KOPT-K1 (cell line): ENCODE measurements around the gene XPR1.
"Not testable (repeated sequence)": the region's sequence is repeated elsewhere in the genome, so short reads cannot be mapped to it uniquely, and the experiment has no call there.

Source experiments
- H3K27ac ChIP-seq: fragments of 200-600 bp; sonication (generic); 2 replicates; pipeline ENCODE4 v1.5.1; 2016; ENCODE audit warnings: antibody characterized with exemption, mild to moderate bottlenecking, low read depth, low read length; ENCODE audit not compliant: poor library complexity, severe bottlenecking
- H3K36me3 ChIP-seq: fragments of 200-600 bp; sonication (generic); 2 replicates; pipeline ENCODE4 v1.5.1; 2017; ENCODE audit warnings: antibody characterized with exemption, mild to moderate bottlenecking, low read length, moderate library complexity; ENCODE audit not compliant: insufficient read depth
- H3K9me3 ChIP-seq: fragments of 200-600 bp; sonication (generic); 2 replicates; pipeline ENCODE4 v1.5.1; 2017; ENCODE audit warnings: antibody characterized with exemption, low read length, mild to moderate bottlenecking; ENCODE audit not compliant: insufficient read depth, poor library complexity, severe bottlenecking

Gene XPR1

GRCh38 chr1:180791152-180791551, 159.3 kb downstream of the XPR1 start:
- not testable (repeated sequence) for H3K27ac ChIP-seq, H3K36me3 ChIP-seq, H3K9me3 ChIP-seq

- Histone ChIP-seq H3K36me3 (no peaks in the 10 kb centered on the region), H3K9me3 (no peaks in the 10 kb centered on the region), H3K27ac (no peak overlapping the region)
Observed at GRCh38 chr1:180791806-180792205, 160.0 kb downstream of the XPR1 start.

GRCh38 chr1:180793451-180793850, 161.6 kb downstream of the XPR1 start:
- Histone ChIP-seq H3K27ac (no peak overlapping the region), H3K9me3 (no peaks in the 10 kb centered on the region), H3K36me3 (no peaks in the 10 kb centered on the region)

- Histone ChIP-seq H3K36me3 (no peaks in the 10 kb centered on the region), H3K9me3 (no peaks in the 10 kb centered on the region), H3K27ac (no peak overlapping the region)
Observed at GRCh38 chr1:180796897-180797640, 165.2 kb downstream of the XPR1 start.

- H3K36me3 ChIP-seq = no peaks in the 10 kb centered on the region
- H3K9me3 ChIP-seq = no peaks in the 10 kb centered on the region
- no peak overlapping the region for H3K27ac ChIP-seq
Observed at GRCh38 chr1:180800945-180801344, 169.1 kb downstream of the XPR1 start.

- H3K27ac ChIP-seq = no peak overlapping the region
- peaks cover 10% of the 10 kb centered on the region for H3K36me3 ChIP-seq
- H3K9me3 ChIP-seq = no peaks in the 10 kb centered on the region
Observed at GRCh38 chr1:180802813-180803212, 171.0 kb downstream of the XPR1 start.

- Histone ChIP-seq H3K9me3 (no peaks in the 10 kb centered on the region), H3K36me3 (peaks cover 16% of the 10 kb centered on the region)
Observed at GRCh38 chr1:180805316-180805715, 173.5 kb downstream of the XPR1 start.

GRCh38 chr1:180811298-180811697, 179.5 kb downstream of the XPR1 start:
- Histone ChIP-seq H3K27ac (no peak overlapping the region), H3K9me3 (no peaks in the 10 kb centered on the region), H3K36me3 (peaks cover 20% of the 10 kb centered on the region)

More at GRCh38 chr1:180805316-180805715, 173.5 kb downstream of the XPR1 start:
- no peak overlapping the region for H3K27ac ChIP-seq

- Histone ChIP-seq H3K36me3 (peaks cover 19% of the 10 kb centered on the region), H3K27ac (no peak overlapping the region)
Observed at GRCh38 chr1:180811886-180812285, 180.1 kb downstream of the XPR1 start.

GRCh38 chr1:180814258-180814657, 182.4 kb downstream of the XPR1 start:
- Histone ChIP-seq H3K9me3 (no peaks in the 10 kb centered on the region), H3K27ac (no peak overlapping the region), H3K36me3 (peaks cover 4% of the 10 kb centered on the region; the same call in 1 of the 2 replicates)

More at GRCh38 chr1:180811886-180812285, 180.1 kb downstream of the XPR1 start:
- H3K9me3 ChIP-seq = no peaks in the 10 kb centered on the region

GRCh38 chr1:180815188-180815587, 183.4 kb downstream of the XPR1 start:
- no peaks in the 10 kb centered on the region for H3K9me3 ChIP-seq
- H3K36me3 ChIP-seq = peaks cover 4% of the 10 kb centered on the region; the same call in 1 of the 2 replicates
- H3K27ac ChIP-seq = no peak overlapping the region

- Histone ChIP-seq H3K27ac (no peak overlapping the region), H3K9me3 (peaks cover under 1% of the 10 kb centered on the region), H3K36me3 (peaks cover 4% of the 10 kb centered on the region; the same call in 1 of the 2 replicates)
Observed at GRCh38 chr1:180816132-180816531, 184.3 kb downstream of the XPR1 start.

- Histone ChIP-seq H3K36me3 (no peaks in the 10 kb centered on the region), H3K9me3 (peaks cover 5% of the 10 kb centered on the region), H3K27ac (no peak overlapping the region)
Observed at GRCh38 chr1:180821970-180822369, 190.1 kb downstream of the XPR1 start.

- H3K36me3 ChIP-seq, H3K27ac ChIP-seq: not testable (repeated sequence)
- H3K9me3 ChIP-seq = peaks cover 16% of the 10 kb centered on the region
Observed at GRCh38 chr1:180831507-180831906, 199.7 kb downstream of the XPR1 start.

- not testable (repeated sequence) for H3K27ac ChIP-seq, H3K36me3 ChIP-seq
- H3K9me3 ChIP-seq = peaks cover 16% of the 10 kb centered on the region
Observed at GRCh38 chr1:180833180-180833579, 201.4 kb downstream of the XPR1 start.

GRCh38 chr1:180836449-180836848, 204.6 kb downstream of the XPR1 start:
- no peak overlapping the region for H3K27ac ChIP-seq
- H3K9me3 ChIP-seq = peaks cover 19% of the 10 kb centered on the region
- H3K36me3 ChIP-seq = peaks cover 3% of the 10 kb centered on the region; the same call in 1 of the 2 replicates
